Neuronal stem cell (in vitro differentiated cells): ENCODE measurements around the gene UTF1.

Experiments used
- DNase-seq: peaks from one replicate; pipeline ENCODE4 v3.0.0-alpha.2; 2013; ENCODE audit warnings: low spot score
- H2AFZ ChIP-seq: one replicate; pipeline ENCODE4 v1.6.1; 2013; ENCODE audit warnings: mild to moderate bottlenecking, low read length, inconsistent platforms
- H2AK5ac ChIP-seq: 2 replicates; pipeline ENCODE4 v1.6.1; 2013; ENCODE audit warnings: low read depth, mild to moderate bottlenecking, inconsistent platforms, low read length, moderate library complexity, mixed read lengths
- H2BK120ac ChIP-seq: 2 replicates; pipeline ENCODE4 v1.6.1; 2013; ENCODE audit warnings: low read depth, mild to moderate bottlenecking, inconsistent platforms, low read length, moderate library complexity, mixed read lengths
- H2BK12ac ChIP-seq: one replicate; pipeline ENCODE4 v1.6.1; 2013; ENCODE audit warnings: low read length, inconsistent platforms
- H2BK15ac ChIP-seq: 2 replicates; pipeline ENCODE4 v1.6.1; 2013; ENCODE audit warnings: mild to moderate bottlenecking, low read length, inconsistent platforms, mixed read lengths
- H2BK5ac ChIP-seq: one replicate; pipeline ENCODE4 v1.6.1; 2013; ENCODE audit warnings: inconsistent platforms, mild to moderate bottlenecking, low read length, moderate library complexity
- H3K14ac ChIP-seq: one replicate; pipeline ENCODE4 v1.6.1; 2013; ENCODE audit warnings: low read length, inconsistent platforms
- H3K18ac ChIP-seq: 2 replicates; pipeline ENCODE4 v1.6.1; 2013; ENCODE audit warnings: low read length, inconsistent platforms
- H3K23ac ChIP-seq: 2 replicates; pipeline ENCODE4 v1.6.1; 2013; ENCODE audit warnings: low read depth, mild to moderate bottlenecking, mixed read lengths, low read length, inconsistent platforms; ENCODE audit not compliant: poor library complexity
- H3K27ac ChIP-seq: replicated peaks from 3 replicates; pipeline ENCODE4 v1.5.1; 2013; ENCODE audit warnings: low read length, inconsistent platforms
- H3K27me3 ChIP-seq, 3 experiments: 2 replicates each; pipeline ENCODE4 v1.6.1; 2013; ENCODE audit warnings: low read length in 3 of 3, mild to moderate bottlenecking in 2 of 3, inconsistent platforms in 1 of 3, low read depth in 1 of 3, mixed read lengths in 1 of 3, moderate library complexity in 1 of 3; ENCODE audit not compliant: control insufficient read depth in 3 of 3, insufficient read depth in 3 of 3
- H3K36me3 ChIP-seq, 2 donors: replicated peaks in 1 of 2; 2 replicates each; pipeline ENCODE4 v1.6.1; 2013; ENCODE audit warnings: low read length in 2 of 2; ENCODE audit not compliant: control insufficient read depth in 2 of 2, insufficient read depth in 2 of 2
- H3K4ac ChIP-seq: 2 replicates; pipeline ENCODE4 v1.6.1; 2013; ENCODE audit warnings: inconsistent platforms, mild to moderate bottlenecking, low read length, moderate library complexity
- H3K4me1 ChIP-seq, 2 donors: 1 replicate in 1 of 2; 2 replicates in 1 of 2; pipeline ENCODE4 v1.6.1; 2013; ENCODE audit warnings: low read length in 2 of 2, low read depth in 1 of 2; ENCODE audit not compliant: control insufficient read depth in 2 of 2, insufficient read depth in 1 of 2
- H3K4me2 ChIP-seq: one replicate; pipeline ENCODE4 v1.6.1; 2013; ENCODE audit warnings: mild to moderate bottlenecking, low read length, inconsistent platforms; ENCODE audit not compliant: insufficient read depth, poor library complexity, severe bottlenecking
- H3K4me3 ChIP-seq, 2 donors: 2 replicates each; pipeline ENCODE4 v1.5.1; 2013; ENCODE audit warnings: low read length in 2 of 2, mild to moderate bottlenecking in 2 of 2, inconsistent platforms in 1 of 2, moderate library complexity in 1 of 2
- H3K79me1 ChIP-seq: one replicate; pipeline ENCODE4 v1.6.1; 2013; ENCODE audit warnings: low read depth, mild to moderate bottlenecking, inconsistent platforms, low read length, moderate library complexity
- H3K9ac ChIP-seq: one replicate; pipeline ENCODE4 v1.6.1; 2013; ENCODE audit warnings: mild to moderate bottlenecking, low read depth, low read length, inconsistent platforms; ENCODE audit not compliant: poor library complexity
- H3K9me3 ChIP-seq, 2 donors: replicated peaks in 1 of 2; 2 replicates each; pipeline versions ENCODE3 to v1.6.1; 2013; ENCODE audit warnings: low read length in 2 of 2, mild to moderate bottlenecking in 2 of 2, inconsistent platforms in 1 of 2, low read depth in 1 of 2, mixed read lengths in 1 of 2, moderate library complexity in 1 of 2; ENCODE audit not compliant: control insufficient read depth in 2 of 2, insufficient read depth in 1 of 2
- H4K8ac ChIP-seq: one replicate; pipeline ENCODE4 v1.6.1; 2013; ENCODE audit warnings: low read depth, mild to moderate bottlenecking, inconsistent platforms, low read length, moderate library complexity
- H4K91ac ChIP-seq: one replicate; pipeline ENCODE4 v1.6.1; 2013; ENCODE audit warnings: low read length, low read depth, mild to moderate bottlenecking, inconsistent platforms; ENCODE audit not compliant: poor library complexity
- WGBS, 2 donors: extraction: QIAGEN DNeasy Blood & Tissue Kit; methylation state at CpG; one replicate each; pipeline ENCODE4 v1.1.7; 2013; ENCODE audit warnings: missing lambda C conversion rate in 2 of 2, mixed read lengths in 1 of 2; ENCODE audit not compliant: insufficient read length in 2 of 2, insufficient replicate concordance in 1 of 2; ENCODE audit errors: extremely low coverage in 2 of 2; 5-methylcytosine and 5-hydroxymethylcytosine counted together

The UTF1 gene

DNA sequence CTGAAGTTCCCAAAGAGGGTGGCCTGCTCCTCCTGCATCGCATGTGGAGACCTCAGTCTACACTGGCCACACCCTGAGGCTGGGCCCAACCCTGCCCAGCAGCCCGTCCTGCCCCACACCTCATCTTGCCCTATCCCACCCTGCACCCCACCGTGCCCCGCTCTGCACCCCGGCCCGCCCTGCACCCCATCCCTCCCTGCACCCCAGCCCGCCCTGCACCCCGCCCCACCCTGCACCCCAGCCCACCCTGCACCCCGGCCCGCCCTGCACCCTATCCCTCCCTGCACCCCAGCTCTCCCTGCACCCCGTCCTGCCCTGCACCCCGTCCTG lies 22.2 kb downstream of the UTF1 start:
- H3K14ac ChIP-seq: no peak overlapping the region
- no peak overlapping the region for H3K18ac ChIP-seq
- H3K27ac ChIP-seq: no peak overlapping the region
- peak overlapping the region; percentile 39 for H2BK5ac ChIP-seq
- H4K91ac ChIP-seq: no peak overlapping the region
- H3K9me3 ChIP-seq: no peaks in the 10 kb centered on the region
- H3K4me1 ChIP-seq: peaks cover 9 to 26% of the 10 kb centered on the region in 2 donors
- no peak overlapping the region for H3K9ac ChIP-seq
- peak overlapping the region; percentile 58 for H2BK15ac ChIP-seq
- H3K4me2 ChIP-seq: no peak overlapping the region
- H2AFZ ChIP-seq: no peak overlapping the region
- H3K79me1 ChIP-seq: peaks cover 1% of the 10 kb centered on the region
- no peak overlapping the region for H3K4ac ChIP-seq
- no peak overlapping the region for H4K8ac ChIP-seq
- no peak overlapping the region for H2BK12ac ChIP-seq
- H3K23ac ChIP-seq: peak overlapping the region; percentile 52
- H3K4me3 ChIP-seq: no peak overlapping the region
- no CpG with 5 or more reads among the region's 12 CpGs for WGBS, 2 donors
- DNase-seq: no peak
- H2BK120ac ChIP-seq: no peak overlapping the region
- H3K36me3 ChIP-seq: no peaks in the 10 kb centered on the region
- H3K27me3 ChIP-seq: peaks cover 0 to 31% (median 0%) of the 10 kb centered on the region in 3 experiments
- peak overlapping the region; percentile 81 for H2AK5ac ChIP-seq

DNA sequence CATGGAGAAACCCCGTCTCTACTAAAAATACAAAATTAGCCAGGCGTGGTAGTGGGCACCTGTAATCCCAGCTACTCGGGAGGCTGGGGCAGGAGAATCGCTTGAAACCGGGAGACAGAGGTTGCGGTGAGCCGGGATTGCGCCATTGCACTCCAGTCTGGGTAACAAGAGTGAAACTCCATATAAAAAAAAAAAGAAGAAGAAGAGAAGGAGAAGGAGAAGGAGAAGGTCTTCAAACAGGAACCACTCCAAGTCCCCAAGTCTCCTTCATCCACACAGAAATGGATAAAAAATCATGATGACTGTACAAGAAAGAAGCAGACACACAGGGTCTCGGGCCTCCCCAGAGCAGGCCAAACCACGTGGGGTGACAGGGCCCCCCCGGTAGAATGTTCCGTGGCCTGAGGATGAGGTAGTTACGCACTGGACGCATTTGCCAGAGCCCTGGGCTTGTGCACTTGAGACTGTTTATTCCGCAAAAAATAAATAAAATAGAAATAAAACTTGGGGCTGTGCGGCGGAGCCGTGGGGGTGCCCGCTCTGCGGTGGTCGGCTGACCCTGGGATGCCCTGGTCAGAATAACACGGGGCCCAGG lies 23.4 kb downstream of the UTF1 start:
- no peak overlapping the region for H4K8ac ChIP-seq
- H3K36me3 ChIP-seq: no peaks in the 10 kb centered on the region
- H3K14ac ChIP-seq: no peak overlapping the region
- no peak overlapping the region for H2AK5ac ChIP-seq
- no peak overlapping the region for H2BK15ac ChIP-seq
- no peak overlapping the region for H3K9ac ChIP-seq
- H3K27ac ChIP-seq: no peak overlapping the region
- no peak for DNase-seq
- H3K18ac ChIP-seq: no peak overlapping the region
- H3K4me2 ChIP-seq: no peak overlapping the region
- H4K91ac ChIP-seq: no peak overlapping the region
- peaks cover 13 to 22% of the 10 kb centered on the region in 2 donors for H3K4me1 ChIP-seq
- no peak overlapping the region for H3K23ac ChIP-seq
- H3K79me1 ChIP-seq: peaks cover 1% of the 10 kb centered on the region
- H2BK12ac ChIP-seq: no peak overlapping the region
- no peak overlapping the region for H3K4ac ChIP-seq
- H2AFZ ChIP-seq: no peak overlapping the region
- peaks cover 0 to 37% (median 0%) of the 10 kb centered on the region in 3 experiments for H3K27me3 ChIP-seq
- H3K9me3 ChIP-seq: no peaks in the 10 kb centered on the region
- no CpG with 5 or more reads among the region's 22 CpGs for WGBS, 2 donors
- no peak overlapping the region for H2BK120ac ChIP-seq
- H2BK5ac ChIP-seq: no peak overlapping the region
- H3K4me3 ChIP-seq: no peak overlapping the region

DNA sequence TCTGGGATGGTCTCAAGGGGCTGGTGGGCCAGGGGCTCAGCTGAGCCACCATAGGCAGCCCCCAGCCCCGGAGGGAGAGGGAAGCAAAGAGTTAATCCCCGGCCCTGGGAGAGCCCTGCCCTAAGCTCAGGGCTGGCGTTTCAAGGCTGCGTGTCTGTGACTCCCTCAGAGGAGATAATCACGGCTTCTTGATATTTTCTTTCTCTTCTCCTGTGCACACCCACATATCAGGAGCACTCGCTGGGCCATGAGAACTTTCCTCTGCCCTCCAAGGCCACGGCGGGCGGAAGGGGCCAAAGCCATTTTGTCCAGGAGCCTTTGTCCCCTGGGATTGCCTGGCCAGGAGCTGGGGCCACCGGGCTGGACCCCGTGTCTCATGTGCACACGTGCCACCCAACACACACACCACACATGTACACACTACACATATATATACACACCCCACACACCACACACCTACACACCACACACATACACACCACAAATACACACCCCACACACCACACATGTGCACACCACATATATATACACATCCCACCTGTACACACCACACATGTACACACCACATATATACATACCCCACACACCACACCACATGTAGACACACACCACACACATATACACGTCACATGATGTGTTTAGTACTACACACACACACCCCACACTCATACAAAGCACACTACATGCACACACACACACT lies 24.6 kb downstream of the UTF1 start:
- H3K4me1 ChIP-seq: peaks cover 13 to 24% of the 10 kb centered on the region in 2 donors
- H3K18ac ChIP-seq: peak overlapping the region; percentile 59
- peak overlapping the region; percentile 44 for H3K9ac ChIP-seq
- no peak overlapping the region for H3K4me2 ChIP-seq
- peaks cover 0 to 38% (median 0%) of the 10 kb centered on the region in 3 experiments for H3K27me3 ChIP-seq
- H2BK120ac ChIP-seq: peak overlapping the region; percentile 93
- H2AK5ac ChIP-seq: peak overlapping the region; percentile 86
- no peaks in the 10 kb centered on the region for H3K9me3 ChIP-seq
- H3K23ac ChIP-seq: no peak overlapping the region
- no peak overlapping the region for H3K27ac ChIP-seq
- no peaks in the 10 kb centered on the region for H3K36me3 ChIP-seq
- WGBS, 2 donors: no CpG with 5 or more reads among the region's 13 CpGs
- H3K4me3 ChIP-seq: no peak overlapping the region
- peak overlapping the region; percentile 85 for H2BK15ac ChIP-seq
- peak overlapping the region; percentile 66 for H2BK5ac ChIP-seq
- no peak overlapping the region for H4K91ac ChIP-seq
- no peak for DNase-seq
- no peak overlapping the region for H2BK12ac ChIP-seq
- H2AFZ ChIP-seq: peak overlapping the region; percentile 24
- H3K4ac ChIP-seq: no peak overlapping the region
- H3K14ac ChIP-seq: peak overlapping the region; percentile 71
- peak overlapping the region; percentile 23 for H4K8ac ChIP-seq
- peaks cover 1% of the 10 kb centered on the region for H3K79me1 ChIP-seq

DNA sequence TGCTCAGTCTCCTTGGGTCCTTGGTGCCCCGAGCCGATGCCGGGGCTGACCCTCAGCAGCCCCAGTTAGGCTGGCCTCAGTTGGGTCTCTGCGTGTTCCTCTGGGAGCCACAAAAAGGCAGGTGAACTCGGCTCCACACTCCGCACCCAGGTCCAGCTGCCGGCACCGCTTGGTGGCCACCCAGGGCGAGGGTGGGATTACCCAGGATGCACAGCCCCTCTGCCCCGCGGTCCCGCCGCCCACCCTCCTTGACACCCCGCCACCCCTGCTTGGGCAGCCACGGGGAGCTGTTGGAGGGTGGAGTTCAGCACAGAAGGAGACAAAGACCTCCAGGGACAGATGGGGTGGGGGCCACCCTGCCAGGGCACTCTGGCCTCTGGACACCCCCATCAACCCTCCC lies 25.3 kb downstream of the UTF1 start:
- peak overlapping the region; percentile 58 for H2BK15ac ChIP-seq
- peaks cover 13 to 21% of the 10 kb centered on the region in 2 donors for H3K4me1 ChIP-seq
- peak overlapping the region; percentile 93 for H2BK120ac ChIP-seq
- peaks cover 1% of the 10 kb centered on the region for H3K79me1 ChIP-seq
- no peaks in the 10 kb centered on the region for H3K9me3 ChIP-seq
- H4K91ac ChIP-seq: no peak overlapping the region
- no peak overlapping the region for H3K23ac ChIP-seq
- no CpG with 5 or more reads among the region's 15 CpGs for WGBS, 2 donors
- peak overlapping the region; percentile 66 for H3K18ac ChIP-seq
- no peak overlapping the region for H3K4me2 ChIP-seq
- no peak overlapping the region for H3K4me3 ChIP-seq
- H3K14ac ChIP-seq: no peak overlapping the region
- no peak overlapping the region for H2BK5ac ChIP-seq
- peak overlapping the region; percentile 55 for H3K9ac ChIP-seq
- no peak for DNase-seq
- H3K27me3 ChIP-seq: peaks cover 0 to 38% (median 0%) of the 10 kb centered on the region in 3 experiments
- H2BK12ac ChIP-seq: peak overlapping the region; percentile 41
- no peak overlapping the region for H4K8ac ChIP-seq
- H2AFZ ChIP-seq: no peak overlapping the region
- no peak overlapping the region for H3K27ac ChIP-seq
- peak overlapping the region; percentile 86 for H2AK5ac ChIP-seq
- no peaks in the 10 kb centered on the region for H3K36me3 ChIP-seq
- no peak overlapping the region for H3K4ac ChIP-seq
